HCT116 (cell line): Measurements from ENCODE around the gene ATXN2.

Experiments used
- CTCF ChIP-seq, 3 experiments: fragments of 200-600 bp in 1 of 3; sonication (generic) in 1 of 3; IDR thresholded peaks in 2 of 3; conservative IDR thresholded peaks in 1 of 3; 2 replicates each; pipeline ENCODE4 v1.5.1; 2012 to 2017; ENCODE audit warnings: low read depth in 2 of 3, low read length in 2 of 3, antibody characterized with exemption in 1 of 3, borderline replicate concordance in 1 of 3, control low read depth in 1 of 3, mild to moderate bottlenecking in 1 of 3, mixed read lengths in 1 of 3, mixed run types in 1 of 3, moderate library complexity in 1 of 3; ENCODE audit not compliant: insufficient read depth in 1 of 3
- EZH2 ChIP-seq: fragments of 200-600 bp; sonication (generic); IDR thresholded peaks from 2 replicates; pipeline ENCODE4 v1.6.1; 2017; ENCODE audit warnings: antibody characterized with exemption, mixed run types
- EZH2phosphoT487 ChIP-seq: fragments of 200-600 bp; IDR thresholded peaks from 2 replicates; pipeline ENCODE4 v1.6.1; 2018; ENCODE audit warnings: antibody characterized with exemption, borderline replicate concordance
- JUND ChIP-seq: IDR thresholded peaks from 2 replicates; pipeline ENCODE4 v1.6.1; 2012
- POLR2A ChIP-seq: IDR thresholded peaks from 2 replicates; pipeline ENCODE4 v1.7.0; 2011; ENCODE audit warnings: borderline replicate concordance; ENCODE audit not compliant: insufficient read depth, insufficient read length; ENCODE audit errors: extremely low read depth
- RAD21 ChIP-seq: IDR thresholded peaks from 2 replicates; pipeline ENCODE4 v1.6.1; 2012; ENCODE audit warnings: low read depth, mild to moderate bottlenecking
- REST ChIP-seq: IDR thresholded peaks from 2 replicates; pipeline ENCODE4 v1.6.1; 2012; ENCODE audit warnings: low read depth
- SIN3A ChIP-seq: IDR thresholded peaks from 2 replicates; pipeline ENCODE4 v1.6.1; 2012; ENCODE audit warnings: low read depth
- SRF ChIP-seq: IDR thresholded peaks from 2 replicates; pipeline ENCODE4 v1.6.1; 2012; ENCODE audit warnings: low read depth
- TCF7L2 ChIP-seq: IDR thresholded peaks from 2 replicates; pipeline ENCODE4 v1.7.0; 2011; ENCODE audit warnings: borderline replicate concordance, inconsistent platforms; ENCODE audit not compliant: insufficient read depth, insufficient read length; ENCODE audit errors: extremely low read depth
- YY1 ChIP-seq: IDR thresholded peaks from 2 replicates; pipeline ENCODE4 v1.6.1; 2011; ENCODE audit warnings: low read length, low read depth, moderate library complexity, mild to moderate bottlenecking; ENCODE audit not compliant: insufficient replicate concordance; ENCODE audit errors: extremely low read depth
- ZBTB33 ChIP-seq: IDR thresholded peaks from 2 replicates; pipeline ENCODE4 v1.6.1; 2011; ENCODE audit warnings: mild to moderate bottlenecking, low read length, moderate library complexity; ENCODE audit not compliant: insufficient replicate concordance; ENCODE audit errors: extremely low read depth

- TF ChIP-seq REST (no peak), CTCF (IDR thresholded peaks at IDR 0.05 in 2 of 3, conservative IDR thresholded peaks at IDR 0.05 in 1 of 3; ENCODE audit: borderline replicate concordance in 1 of 3, insufficient read depth in 1 of 3, low read depth in 2 of 3, low read length in 2 of 3) (no peak), RAD21 (no peak), EZH2phosphoT487 (no peak), JUND (no peak), EZH2 (no peak), TCF7L2 (no peak), SIN3A (no peak), YY1 (no peak), SRF (no peak), POLR2A (no peak), ZBTB33 (no peak)
Observed at GRCh38 chr12:111606767-111607230, 7.7 kb upstream of the ATXN2 start.
